Activated T-cell treated with anti-CD3 and anti-CD28 coated beads for 1 hour (primary cell): ENCODE measurements around the gene ZNF497.
"Not testable (repeated sequence)": the region's sequence is repeated elsewhere in the genome, so short reads cannot be mapped to it uniquely, and the experiment has no call there.

Experiments
- DNase-seq: peaks from one replicate; pipeline ENCODE4 v3.0.0-alpha.2; 2020; ENCODE audit warnings: low read depth

ZNF497 gene

GRCh38 chr19:58362272-58362994 lies at the start of gene ZNF497:
ZNF497 (minus strand) TSS chr19:58362751; CDS start chr19:58357635, 5,116 bp downstream.
- DNase-seq = peak; percentile 95

DNA sequence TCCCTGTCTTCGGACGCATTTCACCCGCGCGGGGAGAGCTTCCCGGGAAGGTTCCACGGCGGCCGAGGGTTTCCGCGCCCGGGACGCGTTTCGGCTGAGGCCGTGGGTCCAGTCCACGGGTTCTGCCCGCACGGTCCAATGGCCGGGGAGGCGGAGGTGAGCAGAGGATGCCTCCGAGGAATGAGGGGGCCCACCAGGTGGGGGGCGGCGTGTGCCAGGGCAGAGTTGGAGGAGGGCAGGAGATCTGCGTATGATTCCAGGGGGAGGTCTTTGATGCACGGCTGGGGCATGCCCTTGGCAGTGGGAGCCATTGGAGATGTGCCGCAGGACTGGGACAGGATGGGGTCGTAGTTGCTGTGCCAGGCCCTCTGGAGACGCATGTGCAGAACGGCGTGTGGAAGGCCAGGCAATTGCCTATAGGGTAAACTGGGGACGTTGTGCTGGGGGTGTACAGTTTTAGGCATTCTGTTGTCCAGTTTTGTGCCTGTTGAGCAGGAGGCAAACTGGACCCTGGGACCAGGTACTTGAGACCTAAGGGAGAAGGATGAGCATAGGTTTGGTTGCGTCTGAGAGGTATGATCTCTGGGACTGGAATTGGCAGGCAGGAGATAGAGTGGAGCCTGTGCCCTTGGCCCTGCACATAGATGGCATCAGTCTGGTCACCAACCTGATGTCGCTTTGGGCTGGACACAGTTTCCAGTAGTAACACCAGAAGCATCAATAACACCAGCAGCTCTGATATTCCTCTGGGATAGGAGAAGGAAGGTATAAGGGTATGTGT lies 46.6 kb upstream of the ZNF497 start:
- no peak for DNase-seq

- DNase-seq = peak; percentile 91
Observed at GRCh38 chr19:58408152-58409009, 45.8 kb upstream of the ZNF497 start, which contains the start of gene ZNF584. ZNF584 (plus strand) TSS chr19:58408649; CDS start chr19:58409148, 499 bp downstream.

DNA sequence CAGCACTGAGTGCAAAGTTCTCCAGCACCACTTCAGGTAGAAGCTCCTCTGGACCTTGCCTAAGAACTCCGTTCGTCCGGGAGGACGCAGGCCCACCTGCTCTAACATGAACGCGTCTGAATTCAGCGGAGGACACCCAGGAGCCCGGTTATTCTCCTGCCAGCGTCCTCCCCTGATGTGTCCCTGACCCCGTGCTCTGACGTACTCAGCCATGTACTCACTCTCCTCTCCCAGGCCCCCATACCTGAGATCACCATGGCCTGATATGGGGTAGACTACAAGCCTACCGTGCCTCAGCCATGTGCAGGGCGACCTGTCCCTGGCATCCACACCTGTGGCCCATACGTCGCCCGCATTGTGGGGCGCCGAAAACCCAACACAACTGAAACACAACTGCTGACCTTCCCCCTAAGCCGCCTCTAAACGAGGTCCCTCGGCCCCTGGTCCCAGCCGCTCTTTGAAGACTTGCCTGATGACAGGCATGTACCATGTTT lies 45.2 kb upstream of the ZNF497 start:
- no peak for DNase-seq

- no peak for DNase-seq
Observed at GRCh38 chr19:58406818-58407657, 44.5 kb upstream of the ZNF497 start.

DNA sequence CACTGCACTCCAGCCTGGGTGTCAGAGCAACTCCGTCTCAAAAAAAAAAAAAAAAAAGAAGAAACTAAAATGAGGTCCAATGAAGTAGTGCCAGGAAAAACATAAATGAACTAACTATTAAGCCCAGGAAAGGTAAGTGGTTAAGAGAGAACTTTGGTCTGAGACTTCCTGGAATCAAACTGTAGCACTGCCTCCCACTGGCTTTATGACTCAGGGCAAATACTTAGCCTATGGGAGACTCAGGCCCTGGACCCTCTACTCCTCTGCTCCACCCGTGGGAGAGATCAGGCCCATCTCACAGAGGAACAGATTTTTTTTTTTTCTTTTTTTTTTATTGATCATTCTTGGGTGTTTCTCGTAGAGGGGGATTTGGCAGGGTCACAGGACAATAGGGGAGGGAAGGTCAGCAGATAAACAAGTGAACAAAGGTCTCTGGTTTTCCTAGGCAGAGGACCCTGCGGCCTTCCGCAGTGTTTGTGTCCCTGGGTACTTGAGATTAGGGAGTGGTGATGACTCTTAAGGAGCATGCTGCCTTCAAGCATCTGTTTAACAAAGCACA lies 41.4 kb upstream of the ZNF497 start:
- not testable (repeated sequence) for DNase-seq

GRCh38 chr19:58401840-58402421 lies 39.4 kb upstream of the ZNF497 start:
- no peak for DNase-seq

- DNase-seq = peak; percentile 98
Observed at GRCh38 chr19:58400916-58401839, 38.6 kb upstream of the ZNF497 start.

GRCh38 chr19:58400316-58400915 lies 37.9 kb upstream of the ZNF497 start:
- DNase-seq = no peak

- DNase-seq = no peak
Observed at GRCh38 chr19:58399903-58400302, 37.4 kb upstream of the ZNF497 start.

DNA sequence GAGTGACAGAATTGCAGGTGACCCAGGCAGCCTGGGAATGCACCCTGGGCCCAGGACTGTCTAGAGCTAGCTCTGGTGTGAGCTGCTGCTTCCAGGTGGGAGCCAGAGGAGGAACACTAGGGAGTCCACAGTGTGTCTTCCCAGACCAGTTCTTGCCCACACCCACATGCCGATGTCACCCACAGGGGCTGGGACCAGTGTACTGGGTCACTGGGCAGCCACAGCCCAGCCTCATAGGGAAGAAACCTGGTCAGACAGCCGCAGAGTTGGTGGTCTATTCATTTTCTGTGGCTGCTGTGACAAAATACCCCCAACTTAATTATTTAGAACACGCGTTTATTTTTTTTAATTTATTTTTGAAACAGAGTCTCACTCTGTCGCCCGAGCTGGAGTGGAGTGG lies 36.0 kb upstream of the ZNF497 start:
- no peak for DNase-seq

DNA sequence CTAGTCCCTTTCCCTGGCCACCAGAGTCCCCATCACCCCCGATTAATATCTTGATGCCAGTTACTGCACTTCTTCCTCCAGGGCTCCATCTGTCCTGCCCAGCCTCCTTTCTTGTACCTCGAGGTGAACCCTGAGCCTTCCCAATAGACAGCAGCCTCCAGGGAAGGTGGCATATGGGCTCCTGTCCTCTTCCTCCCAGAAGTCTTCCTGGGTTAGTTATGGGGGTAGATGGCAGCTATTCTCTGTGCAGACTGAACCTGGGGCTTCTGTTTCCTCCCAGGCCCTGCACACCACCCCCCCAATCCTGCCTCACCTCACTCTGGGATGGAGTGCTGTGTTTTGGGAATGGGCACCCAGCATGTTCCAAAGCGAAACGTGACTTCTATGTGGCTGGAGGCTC lies 35.5 kb upstream of the ZNF497 start:
- DNase-seq = no peak

- no peak for DNase-seq
Observed at GRCh38 chr19:58397533-58398037, 35.0 kb upstream of the ZNF497 start.

- no peak for DNase-seq
Observed at GRCh38 chr19:58396691-58397532, 34.4 kb upstream of the ZNF497 start.

GRCh38 chr19:58395979-58396627 lies 33.6 kb upstream of the ZNF497 start:
- no peak for DNase-seq

- no peak for DNase-seq
Observed at GRCh38 chr19:58395220-58395978, 32.8 kb upstream of the ZNF497 start, which contains the start of gene RNF225. RNF225 (plus strand) TSS chr19:58395656; CDS start chr19:58396090, 434 bp downstream.
